H9 (cell line): ENCODE measurements around the gene LMOD3. TPM values are rescaled to one million over a fixed set of nuclear protein-coding genes. Genes with fewer than 3 reads are reported as not detected.

Source experiments
- DNase-seq: peaks from one replicate; pipeline ENCODE4 v3.0.0-alpha.2; 2017
- H2AFZ ChIP-seq: one replicate; pipeline ENCODE4 v1.6.1; 2013; ENCODE audit warnings: mild to moderate bottlenecking, low read length, control low read depth, moderate library complexity
- H2AK5ac ChIP-seq: 2 replicates; pipeline ENCODE4 v1.6.1; 2013; ENCODE audit warnings: low read length, control low read depth, mixed read lengths; ENCODE audit not compliant: insufficient read length
- H2BK120ac ChIP-seq: one replicate; pipeline ENCODE4 v1.6.1; 2013; ENCODE audit warnings: low read depth, mild to moderate bottlenecking, low read length, control low read depth, inconsistent platforms; ENCODE audit not compliant: poor library complexity, severe bottlenecking
- H2BK12ac ChIP-seq: 2 replicates; pipeline ENCODE4 v1.6.1; 2013; ENCODE audit warnings: low read length, control low read depth, mixed read lengths, low read depth; ENCODE audit not compliant: insufficient read length
- H2BK15ac ChIP-seq: 2 replicates; pipeline ENCODE4 v1.6.1; 2013; ENCODE audit warnings: low read depth, low read length, control low read depth
- H2BK20ac ChIP-seq: one replicate; pipeline ENCODE4 v1.6.1; 2013; ENCODE audit warnings: low read depth, mild to moderate bottlenecking, low read length, control low read depth, inconsistent platforms; ENCODE audit not compliant: poor library complexity, severe bottlenecking
- H2BK5ac ChIP-seq: 2 replicates; pipeline ENCODE4 v1.6.1; 2013; ENCODE audit warnings: low read length, control low read depth, mixed read lengths; ENCODE audit not compliant: insufficient read length
- H3K14ac ChIP-seq: 2 replicates; pipeline ENCODE4 v1.6.1; 2013; ENCODE audit warnings: low read length, control low read depth; ENCODE audit not compliant: insufficient read depth
- H3K18ac ChIP-seq: 2 replicates; pipeline ENCODE4 v1.6.1; 2013; ENCODE audit warnings: low read depth, mild to moderate bottlenecking, mixed read lengths, low read length, control low read depth; ENCODE audit not compliant: insufficient read length
- H3K23ac ChIP-seq: 2 replicates; pipeline ENCODE4 v1.6.1; 2013; ENCODE audit warnings: low read length, control low read depth, mixed read lengths, low read depth; ENCODE audit not compliant: insufficient read length
- H3K23me2 ChIP-seq: 2 replicates; pipeline ENCODE4 v1.6.1; 2013; ENCODE audit warnings: low read depth, mild to moderate bottlenecking, mixed read lengths, low read length, control low read depth; ENCODE audit not compliant: insufficient read length, poor library complexity, severe bottlenecking
- H3K27ac ChIP-seq: 2 replicates; pipeline ENCODE4 v1.5.1; 2013; ENCODE audit warnings: low read length, control low read depth, mixed read lengths, low read depth; ENCODE audit not compliant: insufficient read length
- H3K27me3 ChIP-seq: 2 replicates; pipeline ENCODE4 v1.6.1; 2013; ENCODE audit warnings: low read length, control low read depth, inconsistent platforms; ENCODE audit not compliant: insufficient read depth
- H3K4ac ChIP-seq: 2 replicates; pipeline ENCODE4 v1.6.1; 2013; ENCODE audit warnings: low read depth, mild to moderate bottlenecking, control low read depth, inconsistent platforms, low read length, moderate library complexity
- H3K4me1 ChIP-seq: 2 replicates; pipeline ENCODE4 v1.6.1; 2013; ENCODE audit warnings: low read length, control low read depth, inconsistent platforms; ENCODE audit not compliant: insufficient read depth
- H3K4me2 ChIP-seq: 2 replicates; pipeline ENCODE4 v1.6.1; 2013; ENCODE audit warnings: low read length, control low read depth, mixed read lengths; ENCODE audit not compliant: insufficient read length, insufficient read depth
- H3K56ac ChIP-seq: 2 replicates; pipeline ENCODE4 v1.6.1; 2013; ENCODE audit warnings: low read depth, mild to moderate bottlenecking, mixed read lengths, low read length, control low read depth; ENCODE audit not compliant: insufficient read length
- H3K79me1 ChIP-seq: 2 replicates; pipeline ENCODE4 v1.6.1; 2013; ENCODE audit warnings: low read depth, mild to moderate bottlenecking, moderate library complexity, low read length, control low read depth, inconsistent platforms; ENCODE audit not compliant: insufficient read depth, poor library complexity, severe bottlenecking
- H3K79me2 ChIP-seq: 2 replicates; pipeline ENCODE4 v1.6.1; 2013; ENCODE audit warnings: low read length, control low read depth, inconsistent platforms; ENCODE audit not compliant: insufficient read depth
- H3K9ac ChIP-seq: 2 replicates; pipeline ENCODE4 v1.6.1; 2013; ENCODE audit warnings: low read length, control low read depth, mixed read lengths; ENCODE audit not compliant: insufficient read length; ENCODE audit errors: extremely low read depth
- H3K9me3 ChIP-seq: one replicate; pipeline ENCODE4 v1.6.1; 2013; ENCODE audit warnings: low read depth, low read length, inconsistent platforms; ENCODE audit not compliant: control insufficient read depth
- H3T11ph ChIP-seq: one replicate; pipeline ENCODE4 v1.6.1; 2013; ENCODE audit warnings: mild to moderate bottlenecking, low read length, control low read depth, inconsistent platforms
- H4K20me1 ChIP-seq: one replicate; pipeline ENCODE4 v1.6.1; 2013; ENCODE audit not compliant: control insufficient read depth, insufficient read length, insufficient read depth
- H4K5ac ChIP-seq: 2 replicates; pipeline ENCODE4 v1.6.1; 2013; ENCODE audit warnings: low read depth, mild to moderate bottlenecking, mixed read lengths, low read length, control low read depth; ENCODE audit not compliant: insufficient read length
- H4K8ac ChIP-seq: replicated peaks from 2 replicates; pipeline ENCODE4 v1.6.1; 2013; ENCODE audit warnings: low read length, control low read depth, mixed read lengths, low read depth; ENCODE audit not compliant: insufficient read length
- H4K91ac ChIP-seq: 2 replicates; pipeline ENCODE4 v1.6.1; 2013; ENCODE audit warnings: low read depth, mild to moderate bottlenecking, moderate library complexity, mixed read lengths, low read length, control low read depth; ENCODE audit not compliant: insufficient read length
- H3K27ac Mint-ChIP-seq, 3 experiments: 2 replicates in 2 of 3; 3 replicates in 1 of 3; pipeline ENCODE4 v1.8.0; 2020 to 2021; ENCODE audit warnings: mixed read lengths in 3 of 3, mild to moderate bottlenecking in 1 of 3, moderate library complexity in 1 of 3
- H3K27me3 Mint-ChIP-seq: 2 replicates; pipeline ENCODE4 v1.8.0; 2021; ENCODE audit warnings: low read depth, mild to moderate bottlenecking, moderate library complexity, mixed read lengths
- H3K36me3 Mint-ChIP-seq, 3 experiments: 2 replicates in 2 of 3; 3 replicates in 1 of 3; pipeline ENCODE4 v1.8.0; 2020 to 2021; ENCODE audit warnings: low read depth in 3 of 3, mixed read lengths in 3 of 3; ENCODE audit not compliant: insufficient read depth in 1 of 3
- H3K4me1 Mint-ChIP-seq, 2 experiments: 2 replicates each; pipeline ENCODE4 v1.8.0; 2020; ENCODE audit warnings: mixed read lengths in 2 of 2
- H3K4me3 Mint-ChIP-seq, 2 experiments: 2 replicates in 1 of 2; 3 replicates in 1 of 2; pipeline ENCODE4 v1.8.0; 2020 to 2021; ENCODE audit warnings: mild to moderate bottlenecking in 2 of 2, mixed read lengths in 2 of 2, moderate library complexity in 1 of 2
- H3K9me3 Mint-ChIP-seq, 2 experiments: 2 replicates in 1 of 2; 3 replicates in 1 of 2; pipeline ENCODE4 v1.8.0; 2020; ENCODE audit warnings: mild to moderate bottlenecking in 2 of 2, mixed read lengths in 2 of 2, moderate library complexity in 1 of 2
- CTCF ChIP-seq: fragments of 200-600 bp; sonication (generic); conservative IDR thresholded peaks from 3 replicates; pipeline ENCODE4 v1.8.0; 2021; ENCODE audit warnings: antibody characterized with exemption, mild to moderate bottlenecking
- WGBS: extraction: QIAGEN DNeasy Blood & Tissue Kit; methylation state at CpG from one replicate; pipeline ENCODE4 v1.1.7; 2013; ENCODE audit warnings: missing lambda C conversion rate, low lambda C conversion rate, mixed read lengths; ENCODE audit not compliant: insufficient read length; ENCODE audit errors: extremely low coverage; 5-methylcytosine and 5-hydroxymethylcytosine counted together
- total RNA-seq: library from RNA; stranded (reverse); gene quantifications from 2 replicates; pipeline ENCODE4 v1.2.1, GENCODE V29; 2021

Gene LMOD3
- total RNA-seq, 1 experiment from 2014 or later: not detected

- no peak overlapping the region for H3K23ac ChIP-seq
- H3K27me3 ChIP-seq: no peaks in the 10 kb centered on the region
- H3K27ac Mint-ChIP-seq: no peak overlapping the region; a peak in 1 of 7 replicates
- no peak overlapping the region for H3K18ac ChIP-seq
- H3K9ac ChIP-seq: no peak overlapping the region
- H3K4ac ChIP-seq: no peak overlapping the region
- H3K79me2 ChIP-seq: no peaks in the 10 kb centered on the region
- H2AFZ ChIP-seq: no peak overlapping the region
- no peaks in the 10 kb centered on the region for H3K36me3 Mint-ChIP-seq
- H4K91ac ChIP-seq: no peak overlapping the region
- H4K20me1 ChIP-seq: no peaks in the 10 kb centered on the region
- no peak overlapping the region for H2AK5ac ChIP-seq
- H3K23me2 ChIP-seq: no peaks in the 10 kb centered on the region
- no CpG with 5 or more reads among the region's 1 CpG for WGBS
- H3K27me3 Mint-ChIP-seq: no peaks in the 10 kb centered on the region
- no peak overlapping the region for H3K56ac ChIP-seq
- H3K79me1 ChIP-seq: no peaks in the 10 kb centered on the region
- no peak overlapping the region for H3K27ac ChIP-seq
- H3T11ph ChIP-seq: no peak overlapping the region
- 0 out of 4 replicates have a peak, but pooled peaks cover 0 to 3% of the 10 kb centered on the region in 2 experiments for H3K4me1 Mint-ChIP-seq
- no peak overlapping the region for H3K14ac ChIP-seq
- no peak overlapping the region for H4K8ac ChIP-seq
- no peak for TF ChIP-seq CTCF
- H3K4me1 ChIP-seq: no peaks in the 10 kb centered on the region
- no peak overlapping the region for H2BK5ac ChIP-seq
- no peak overlapping the region for H2BK20ac ChIP-seq
- H4K5ac ChIP-seq: no peak overlapping the region
- no peaks in the 10 kb centered on the region for H3K9me3 ChIP-seq
- H3K9me3 Mint-ChIP-seq: no peaks in the 10 kb centered on the region
- no peak overlapping the region for H2BK15ac ChIP-seq
- DNase-seq: no peak
- H2BK12ac ChIP-seq: no peak overlapping the region
- no peak overlapping the region for H3K4me3 Mint-ChIP-seq
- no peak overlapping the region for H3K4me2 ChIP-seq
- H2BK120ac ChIP-seq: no peak overlapping the region
Measured at GRCh38 chr3:69172058-69172457, 49.7 kb upstream of the LMOD3 start.
